Measurements from ENCODE around the gene DMBX1. TPM values are rescaled to one million over a fixed set of nuclear protein-coding genes. Genes with fewer than 3 reads are reported as not detected.

Gene DMBX1
- total and polyA plus RNA-seq, 9 of the 15 experiments (the other 6 are each of a cell fraction or from before 2014, with no cell fraction given) = 0.25 to 4.3 (median 1.0) TPM

- Histone ChIP-seq H3K9me3 (replicated peaks; ENCODE audit: control insufficient read depth, insufficient read depth, low read depth, low read length) (no peaks in the 10 kb centered on the region), H3K27ac (ENCODE audit: extremely low read depth, low read depth, low read length) (peak overlapping the region; percentile 85), H3K9me1 (ENCODE audit: control insufficient read depth, insufficient read depth, low read length) (peaks cover 4% of the 10 kb centered on the region), H4K20me1 (replicated peaks; ENCODE audit: control insufficient read depth, insufficient read depth, low read length) (no peaks in the 10 kb centered on the region), H3K4me2 (ENCODE audit: insufficient read depth, low read length) (peak overlapping the region; percentile 72; the same call in 1 of the 2 replicates), H3K36me3 (ENCODE audit: control insufficient read depth, insufficient read depth, low read length) (no peaks in the 10 kb centered on the region), H3K9ac (ENCODE audit: insufficient read depth in 1 of 2, low read depth in 2 of 2, low read length in 2 of 2) (peak overlapping the region; percentile 67 to 69; a peak in 1 of 4 replicates), H2AFZ (ENCODE audit: low read depth, low read length) (peak overlapping the region; percentile 34; the same call in 1 of the 2 replicates), H3K27me3 (ENCODE audit: control insufficient read depth in 2 of 2, insufficient read depth in 2 of 2, low read length in 2 of 2) (no peaks in the 10 kb centered on the region), H3K79me2 (ENCODE audit: control insufficient read depth, insufficient read depth, low read length) (no peaks in the 10 kb centered on the region), H3K4me3 (no peak overlapping the region), H3K4me1 (replicated peaks in 1 of 2; ENCODE audit: control insufficient read depth in 2 of 2, insufficient read depth in 2 of 2, low read length in 2 of 2) (peaks cover 83 to 86% of the 10 kb centered on the region in 2 experiments)
- in situ Hi-C loops (cut with MboI) (no loop called here), intact Hi-C loops (cut with micrococcal nuclease) (loop anchor here (2.0 kb wide), 2 partner anchors 17 to 183 kb away; partner anchors contain the start of gene NSUN4)
- CTCF ChIA-PET (ENCODE audit: low intra/inter-chr PET ratio) = no interaction called here
- ATAC-seq = peak; percentile 18
- WGBS (ENCODE audit: insufficient coverage, low coverage, missing lambda C conversion rate) = 38% methylated on average over 11 of the region's 11 CpGs
- DNase-seq (ENCODE audit: extremely low read depth in 1 of 4, low spot score in 3 of 4) = peak in 2 of 4 experiments; percentile 65 to 75
- FAIRE-seq = no peak
- POLR2A ChIA-PET = interaction anchor here (0.5 to 3.0 kb wide), 8 partner anchors 11 to 1793 kb away, joined by 3 to 22 read pairs (median 5); partner anchors contain the start of gene RNU5D-1
- BruUV-seq (replicated peaks) = no TSS peak
- TF ChIP-seq JUND (IDR thresholded peaks at IDR 0.05; ENCODE audit: borderline replicate concordance, low read depth, low read length) = 0 out of 2 replicates have a peak, but pooled peaks have one; percentile 27
- no peak for TF ChIP-seq JUND (tag; IDR thresholded peaks at IDR 0.05; ENCODE audit: borderline replicate concordance, low read depth, low read length)
- TF ChIP-seq CTCF (IDR thresholded peaks at IDR 0.05 in 2 of 3, conservative IDR thresholded peaks at IDR 0.05 in 1 of 3; ENCODE audit: insufficient read depth in 2 of 3, low read depth in 1 of 3, low read length in 3 of 3) = peak in 2 of 3 experiments; percentile 25 to 30; a peak in 2 of 6 replicates
- TF ChIP-seq, protein P1, sequence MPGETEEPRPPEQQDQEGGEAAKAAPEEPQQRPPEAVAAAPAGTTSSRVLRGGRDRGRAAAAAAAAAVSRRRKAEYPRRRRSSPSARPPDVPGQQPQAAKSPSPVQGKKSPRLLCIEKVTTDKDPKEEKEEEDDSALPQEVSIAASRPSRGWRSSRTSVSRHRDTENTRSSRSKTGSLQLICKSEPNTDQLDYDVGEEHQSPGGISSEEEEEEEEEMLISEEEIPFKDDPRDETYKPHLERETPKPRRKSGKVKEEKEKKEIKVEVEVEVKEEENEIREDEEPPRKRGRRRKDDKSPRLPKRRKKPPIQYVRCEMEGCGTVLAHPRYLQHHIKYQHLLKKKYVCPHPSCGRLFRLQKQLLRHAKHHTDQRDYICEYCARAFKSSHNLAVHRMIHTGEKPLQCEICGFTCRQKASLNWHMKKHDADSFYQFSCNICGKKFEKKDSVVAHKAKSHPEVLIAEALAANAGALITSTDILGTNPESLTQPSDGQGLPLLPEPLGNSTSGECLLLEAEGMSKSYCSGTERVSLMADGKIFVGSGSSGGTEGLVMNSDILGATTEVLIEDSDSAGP (CRISPR knock-in tag; IDR thresholded peaks at IDR 0.05) = 0 out of 2 replicates have a peak, but pooled peaks have one; percentile 30
- no peak for TF ChIP-seq ZNF239 (CRISPR knock-in tag; IDR thresholded peaks at IDR 0.05)
- 0 out of 4 replicates have a peak, but pooled peaks of 1 of the 2 experiments have one; percentile 5 for TF ChIP-seq RAD21 (CRISPR knock-in tag; conservative IDR thresholded peaks at IDR 0.05 in 1 of 2, IDR thresholded peaks at IDR 0.05 in 1 of 2)
- TF ChIP-seq, protein P2, sequence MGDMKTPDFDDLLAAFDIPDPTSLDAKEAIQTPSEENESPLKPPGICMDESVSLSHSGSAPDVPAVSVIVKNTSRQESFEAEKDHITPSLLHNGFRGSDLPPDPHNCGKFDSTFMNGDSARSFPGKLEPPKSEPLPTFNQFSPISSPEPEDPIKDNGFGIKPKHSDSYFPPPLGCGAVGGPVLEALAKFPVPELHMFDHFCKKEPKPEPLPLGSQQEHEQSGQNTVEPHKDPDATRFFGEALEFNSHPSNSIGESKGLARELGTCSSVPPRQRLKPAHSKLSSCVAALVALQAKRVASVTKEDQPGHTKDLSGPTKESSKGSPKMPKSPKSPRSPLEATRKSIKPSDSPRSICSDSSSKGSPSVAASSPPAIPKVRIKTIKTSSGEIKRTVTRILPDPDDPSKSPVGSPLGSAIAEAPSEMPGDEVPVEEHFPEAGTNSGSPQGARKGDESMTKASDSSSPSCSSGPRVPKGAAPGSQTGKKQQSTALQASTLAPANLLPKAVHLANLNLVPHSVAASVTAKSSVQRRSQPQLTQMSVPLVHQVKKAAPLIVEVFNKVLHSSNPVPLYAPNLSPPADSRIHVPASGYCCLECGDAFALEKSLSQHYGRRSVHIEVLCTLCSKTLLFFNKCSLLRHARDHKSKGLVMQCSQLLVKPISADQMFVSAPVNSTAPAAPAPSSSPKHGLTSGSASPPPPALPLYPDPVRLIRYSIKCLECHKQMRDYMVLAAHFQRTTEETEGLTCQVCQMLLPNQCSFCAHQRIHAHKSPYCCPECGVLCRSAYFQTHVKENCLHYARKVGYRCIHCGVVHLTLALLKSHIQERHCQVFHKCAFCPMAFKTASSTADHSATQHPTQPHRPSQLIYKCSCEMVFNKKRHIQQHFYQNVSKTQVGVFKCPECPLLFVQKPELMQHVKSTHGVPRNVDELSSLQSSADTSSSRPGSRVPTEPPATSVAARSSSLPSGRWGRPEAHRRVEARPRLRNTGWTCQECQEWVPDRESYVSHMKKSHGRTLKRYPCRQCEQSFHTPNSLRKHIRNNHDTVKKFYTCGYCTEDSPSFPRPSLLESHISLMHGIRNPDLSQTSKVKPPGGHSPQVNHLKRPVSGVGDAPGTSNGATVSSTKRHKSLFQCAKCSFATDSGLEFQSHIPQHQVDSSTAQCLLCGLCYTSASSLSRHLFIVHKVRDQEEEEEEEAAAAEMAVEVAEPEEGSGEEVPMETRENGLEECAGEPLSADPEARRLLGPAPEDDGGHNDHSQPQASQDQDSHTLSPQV (IDR thresholded peaks at IDR 0.05) = peak; percentile 67
- no peak for TF ChIP-seq NR4A1 (CRISPR knock-in tag; IDR thresholded peaks at IDR 0.05)
- no peak for TF ChIP-seq NR4A1 (tag; IDR thresholded peaks at IDR 0.05)
- TF ChIP-seq, protein P3, sequence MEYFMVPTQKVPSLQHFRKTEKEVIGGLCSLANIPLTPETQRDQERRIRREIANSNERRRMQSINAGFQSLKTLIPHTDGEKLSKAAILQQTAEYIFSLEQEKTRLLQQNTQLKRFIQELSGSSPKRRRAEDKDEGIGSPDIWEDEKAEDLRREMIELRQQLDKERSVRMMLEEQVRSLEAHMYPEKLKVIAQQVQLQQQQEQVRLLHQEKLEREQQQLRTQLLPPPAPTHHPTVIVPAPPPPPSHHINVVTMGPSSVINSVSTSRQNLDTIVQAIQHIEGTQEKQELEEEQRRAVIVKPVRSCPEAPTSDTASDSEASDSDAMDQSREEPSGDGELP (CRISPR knock-in tag; IDR thresholded peaks at IDR 0.05; ENCODE audit: borderline replicate concordance) = peak; percentile 14; the same call in 1 of the 2 replicates
These were observed 34.1 kb downstream of the DMBX1 start for GRCh38 chr1:46523496-46524353.
